Uterus (tissue), 4 donors: Measurements from ENCODE around the gene SLC39A11. TPM values are rescaled to one million over a fixed set of nuclear protein-coding genes. Genes with fewer than 3 reads are reported as not detected.

Source experiments
- DNase-seq, 2 donors: peaks; one replicate each; pipeline ENCODE4 v3.0.0-alpha.2; 2019 to 2020
- H3K27ac ChIP-seq, 2 donors: fragments of 200-600 bp; sonication (generic); 1 replicate in 1 of 2; 2 replicates in 1 of 2; pipeline ENCODE4 v1.5.1; 2016 to 2018
- H3K27me3 ChIP-seq, 2 donors: fragments of 200-600 bp; sonication (generic); one replicate each; pipeline ENCODE4 v1.5.1; 2018 to 2019; ENCODE audit warnings: control low read depth in 1 of 2
- H3K36me3 ChIP-seq, 2 donors: fragments of 200-600 bp; sonication (generic); one replicate each; pipeline ENCODE4 v1.5.1; 2019; ENCODE audit warnings: control low read depth in 1 of 2
- H3K4me1 ChIP-seq, 2 donors: fragments of 200-600 bp; sonication (generic); one replicate each; pipeline ENCODE4 v1.5.1; 2018 to 2019; ENCODE audit warnings: control low read depth in 1 of 2
- H3K4me3 ChIP-seq, 2 donors: fragments of 200-600 bp; sonication (generic); 1 replicate in 1 of 2; 2 replicates in 1 of 2; pipeline ENCODE4 v1.5.1; 2018 to 2019; ENCODE audit warnings: mild to moderate bottlenecking in 1 of 2
- H3K9me3 ChIP-seq, 2 donors: fragments of 200-600 bp; sonication (generic); one replicate each; pipeline ENCODE4 v1.5.1; 2019; ENCODE audit warnings: control low read depth in 1 of 2
- CTCF ChIP-seq, 4 experiments: fragments of 200-600 bp in 2 of 4; fragments of 450-650 bp in 2 of 4; sonication (generic) in 2 of 4; IDR thresholded peaks; one replicate each; pipeline ENCODE4 v1.5.1; 2016 to 2019; ENCODE audit warnings: antibody characterized with exemption in 4 of 4, mild to moderate bottlenecking in 2 of 4, moderate library complexity in 1 of 4
- POLR2A ChIP-seq, 2 donors: fragments of 450-650 bp; IDR thresholded peaks; one replicate each; pipeline ENCODE4 v1.6.1; 2016; ENCODE audit warnings: antibody characterized with exemption in 2 of 2, mild to moderate bottlenecking in 1 of 2, moderate library complexity in 1 of 2
- intact Hi-C: fragments of 100-400 bp; cut with DNase I; formaldehyde crosslinking; loops from one replicate; pipeline ENCODE4 v1.15.1; 2023; ENCODE audit warnings: low total_unique reads
- total RNA-seq, 4 donors: library from RNA; depleted of rRNA in 3 of 4; stranded (reverse); fragments of >200 nt in 3 of 4; gene quantifications; one replicate each; pipeline versions ENCODE4 v1.1.0 to v1.2.4, GENCODE V29; 2014 to 2023
- donor health status: DM: yes; HTN: yes; CAD: no.

SLC39A11 gene
- total RNA-seq, 4 donors from 2014 or later: 5.4 to 56.2 (median 21.0) TPM

- H3K27me3 ChIP-seq: no peaks in the 10 kb centered on the region
- H3K4me1 ChIP-seq: no peaks in the 10 kb centered on the region
- no peaks in the 10 kb centered on the region for H3K9me3 ChIP-seq
- no peak overlapping the region for H3K27ac ChIP-seq
- TF ChIP-seq POLR2A (IDR thresholded peaks at IDR 0.05) (no peak), CTCF (IDR thresholded peaks at IDR 0.05) (no peak)
- no peak overlapping the region for H3K4me3 ChIP-seq
- intact Hi-C loops: no loop called here
- DNase-seq: no peak
- H3K36me3 ChIP-seq: no peaks in the 10 kb centered on the region
Observed at GRCh38 chr17:72743037-72743467, 349.4 kb downstream of the SLC39A11 start.

GRCh38 chr17:72737151-72737690 is 355.3 kb downstream of the SLC39A11 start:
- Histone ChIP-seq H3K27ac (no peak overlapping the region), H3K4me1 (no peaks in the 10 kb centered on the region), H3K4me3 (no peak overlapping the region), H3K36me3 (no peaks in the 10 kb centered on the region), H3K9me3 (no peaks in the 10 kb centered on the region), H3K27me3 (no peaks in the 10 kb centered on the region)
- no peak for DNase-seq
- intact Hi-C loops: no loop called here
- no peak for TF ChIP-seq POLR2A (IDR thresholded peaks at IDR 0.05)
- TF ChIP-seq CTCF (IDR thresholded peaks at IDR 0.05): no peak

- TF ChIP-seq POLR2A (IDR thresholded peaks at IDR 0.05) (no peak), CTCF (IDR thresholded peaks at IDR 0.05) (no peak)
- Histone ChIP-seq H3K4me3 (no peak overlapping the region), H3K27ac (no peak overlapping the region), H3K4me1 (no peaks in the 10 kb centered on the region), H3K9me3 (no peaks in the 10 kb centered on the region), H3K36me3 (no peaks in the 10 kb centered on the region), H3K27me3 (no peaks in the 10 kb centered on the region)
- DNase-seq: no peak
- intact Hi-C loops: no loop called here
Observed at GRCh38 chr17:72735592-72735991, 356.9 kb downstream of the SLC39A11 start.

GRCh38 chr17:72735048-72735447 is 357.4 kb downstream of the SLC39A11 start:
- Histone ChIP-seq H3K4me3 (no peak overlapping the region), H3K9me3 (no peaks in the 10 kb centered on the region), H3K36me3 (no peaks in the 10 kb centered on the region), H3K27ac (no peak overlapping the region), H3K27me3 (no peaks in the 10 kb centered on the region), H3K4me1 (no peaks in the 10 kb centered on the region)
- intact Hi-C loops: no loop called here
- TF ChIP-seq CTCF (IDR thresholded peaks at IDR 0.05) (no peak), POLR2A (IDR thresholded peaks at IDR 0.05) (no peak)
- no peak for DNase-seq

GRCh38 chr17:72734613-72735012 is 357.9 kb downstream of the SLC39A11 start:
- no peak for DNase-seq
- Histone ChIP-seq H3K27ac (no peak overlapping the region), H3K9me3 (no peaks in the 10 kb centered on the region), H3K36me3 (no peaks in the 10 kb centered on the region), H3K4me1 (no peaks in the 10 kb centered on the region), H3K27me3 (no peaks in the 10 kb centered on the region), H3K4me3 (no peak overlapping the region)
- intact Hi-C loops: no loop called here
- TF ChIP-seq CTCF (IDR thresholded peaks at IDR 0.05) (no peak), POLR2A (IDR thresholded peaks at IDR 0.05) (no peak)
